Fibroblast of skin of right biceps (primary cell): ENCODE measurements around the gene MYH6.
A peak's percentile ranks its signal among the peaks of the same experiment; 100 is the strongest.
"Not testable (repeated sequence)": the region's sequence is repeated elsewhere in the genome, so short reads cannot be mapped to it uniquely, and the experiment has no call there.

Source experiments
- DNase-seq: peaks from one replicate; pipeline ENCODE4 v3.0.0-alpha.2; 2013

Gene MYH6

DNA sequence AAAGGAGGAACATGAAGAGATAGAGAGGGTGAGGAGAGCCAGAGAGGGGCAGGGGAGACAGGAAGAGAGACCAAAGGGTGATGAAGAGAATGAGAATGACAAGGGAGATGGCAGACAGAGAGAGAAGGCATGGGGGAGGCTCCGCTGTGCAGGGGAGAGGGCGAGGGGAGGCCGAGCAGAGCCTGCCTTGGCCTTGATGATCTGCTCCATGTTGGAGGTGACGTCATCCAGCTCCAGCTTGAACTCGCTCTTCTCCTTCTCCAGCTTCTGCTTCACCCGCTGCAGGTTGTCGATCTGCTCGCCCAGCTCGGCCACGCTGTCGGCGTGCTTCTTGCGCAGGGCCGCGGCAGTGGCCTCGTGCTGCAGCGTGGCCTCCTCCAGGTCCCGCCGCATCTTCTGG is 18.2 kb downstream of the MYH6 start:
- not testable (repeated sequence) for DNase-seq

DNA sequence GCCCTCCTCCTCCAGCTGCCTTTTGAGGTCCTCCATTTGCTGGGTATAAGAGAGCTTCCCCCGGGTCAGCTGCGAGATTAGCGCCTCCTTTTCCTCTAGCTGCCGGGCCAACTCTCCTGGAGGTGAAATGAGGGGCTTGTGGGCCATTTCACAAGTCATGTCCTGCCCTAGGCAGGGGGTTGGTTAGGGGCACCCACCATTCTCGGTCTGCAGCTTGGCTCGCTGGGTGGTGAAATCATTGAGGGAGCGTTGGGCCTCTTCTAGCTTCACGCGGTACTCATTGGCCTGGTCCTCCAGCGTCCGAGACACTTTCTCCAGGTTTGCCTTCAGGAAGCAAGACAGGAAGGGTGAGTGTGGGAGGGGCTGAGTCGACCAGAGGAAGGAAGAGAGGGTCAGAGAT is 18.7 kb downstream of the MYH6 start:
- DNase-seq, result no peak

DNA sequence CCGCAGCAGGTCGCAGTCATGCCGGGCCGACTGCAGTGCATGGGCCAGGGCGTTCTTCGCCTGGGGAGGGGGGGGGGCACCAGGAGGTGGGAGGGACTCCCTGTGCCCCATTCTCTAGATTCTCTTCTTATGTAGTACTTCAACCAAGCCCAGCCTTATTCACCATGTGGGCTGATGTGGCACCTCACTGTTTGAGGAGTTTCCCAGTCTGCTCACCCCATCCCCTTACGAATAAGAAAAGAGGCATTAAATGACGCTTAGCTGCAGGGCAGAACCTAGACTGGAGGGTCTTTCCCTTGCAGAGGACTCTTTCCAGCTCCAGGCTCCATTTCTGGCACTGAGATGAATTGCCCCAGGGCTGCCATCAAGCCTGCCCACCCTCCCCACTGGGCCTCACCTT is 19.1 kb downstream of the MYH6 start:
- no peak for DNase-seq

DNA sequence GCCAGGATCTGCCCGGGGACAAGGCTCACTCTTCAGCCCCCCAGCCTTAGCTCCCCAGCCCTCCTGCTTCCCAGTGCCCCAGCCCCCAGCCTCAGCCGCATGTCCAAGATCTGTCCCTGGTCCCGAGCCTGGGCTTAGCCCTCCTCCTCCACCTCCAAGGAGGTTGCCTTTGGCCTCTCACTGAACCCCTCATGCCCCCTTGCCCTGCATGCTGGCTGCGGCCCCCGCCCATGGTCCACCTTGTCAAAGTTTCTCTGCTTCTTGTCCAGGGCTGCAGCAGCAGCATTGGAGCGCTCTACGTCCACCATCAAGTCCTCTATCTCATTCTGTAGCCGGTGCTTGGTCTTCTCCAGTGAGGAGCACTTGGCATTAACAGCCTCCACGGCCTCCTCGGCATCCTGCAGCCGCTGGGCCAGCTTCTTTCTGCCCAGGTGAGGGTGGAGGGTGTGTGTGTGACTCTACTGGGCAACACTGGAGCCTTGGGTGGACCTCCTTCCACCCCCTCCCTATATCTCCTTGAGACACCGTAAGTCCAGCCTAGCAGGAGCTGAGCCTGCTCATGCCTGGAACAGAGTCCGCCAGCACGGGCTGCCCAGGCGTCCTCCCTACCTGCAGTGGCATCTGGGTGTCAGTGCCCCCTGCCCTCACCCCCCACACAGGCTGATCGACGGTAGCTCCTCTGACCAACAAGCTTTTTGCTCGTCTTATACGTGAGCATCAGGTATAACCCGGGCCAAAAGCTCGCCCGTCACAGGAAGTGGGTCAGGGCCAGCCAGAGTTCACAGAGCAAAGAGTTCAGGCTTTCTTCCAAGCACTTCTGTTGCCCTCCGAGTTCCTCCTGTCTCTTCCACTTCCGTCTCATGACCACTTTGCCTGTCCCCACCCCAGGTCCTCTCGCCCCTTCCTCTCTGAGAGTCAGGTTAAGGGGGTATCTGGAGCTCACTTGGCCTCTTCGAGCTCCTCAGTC is 19.9 kb downstream of the MYH6 start:
- DNase-seq, result no peak

DNA sequence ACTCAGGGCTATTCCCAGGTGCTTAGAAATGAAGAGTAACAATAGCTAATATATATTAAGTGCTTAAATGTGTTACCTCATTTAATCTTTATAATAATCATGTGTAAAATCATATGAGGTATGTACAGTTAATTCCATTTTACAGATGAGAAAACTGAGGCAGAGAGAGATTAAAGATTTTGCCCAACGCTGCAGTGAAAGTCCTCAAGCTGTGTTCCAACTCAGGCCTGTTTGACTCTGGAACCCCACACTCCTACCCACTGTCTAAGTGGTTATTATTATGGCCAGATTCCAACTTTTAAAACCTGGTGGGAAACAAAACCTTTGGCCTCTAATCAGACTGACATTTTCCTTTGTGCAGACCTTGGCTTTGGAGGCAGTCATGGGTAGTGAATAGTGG is 21.1 kb downstream of the MYH6 start:
- DNase-seq, result no peak

DNA sequence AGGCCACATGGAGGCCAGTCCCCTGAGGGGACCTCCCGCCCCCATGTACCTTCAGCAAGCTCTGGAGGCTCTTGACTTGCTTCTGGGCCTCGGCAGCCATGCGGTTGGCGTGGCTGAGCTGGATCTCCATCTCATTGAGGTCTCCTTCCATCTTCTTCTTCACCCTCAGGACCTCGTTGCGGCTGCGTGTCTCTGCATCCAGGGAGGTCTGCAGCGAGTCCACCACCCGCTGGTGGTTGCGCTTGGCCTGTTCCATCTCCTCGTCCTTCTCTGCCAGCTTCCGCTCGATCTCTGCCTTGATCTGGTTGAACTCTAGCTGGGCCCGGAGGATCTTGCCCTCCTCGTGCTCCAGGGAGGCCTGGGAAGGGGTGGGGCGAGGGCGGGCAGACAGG is 21.8 kb downstream of the MYH6 start:
- DNase-seq, result not testable (repeated sequence)

DNA sequence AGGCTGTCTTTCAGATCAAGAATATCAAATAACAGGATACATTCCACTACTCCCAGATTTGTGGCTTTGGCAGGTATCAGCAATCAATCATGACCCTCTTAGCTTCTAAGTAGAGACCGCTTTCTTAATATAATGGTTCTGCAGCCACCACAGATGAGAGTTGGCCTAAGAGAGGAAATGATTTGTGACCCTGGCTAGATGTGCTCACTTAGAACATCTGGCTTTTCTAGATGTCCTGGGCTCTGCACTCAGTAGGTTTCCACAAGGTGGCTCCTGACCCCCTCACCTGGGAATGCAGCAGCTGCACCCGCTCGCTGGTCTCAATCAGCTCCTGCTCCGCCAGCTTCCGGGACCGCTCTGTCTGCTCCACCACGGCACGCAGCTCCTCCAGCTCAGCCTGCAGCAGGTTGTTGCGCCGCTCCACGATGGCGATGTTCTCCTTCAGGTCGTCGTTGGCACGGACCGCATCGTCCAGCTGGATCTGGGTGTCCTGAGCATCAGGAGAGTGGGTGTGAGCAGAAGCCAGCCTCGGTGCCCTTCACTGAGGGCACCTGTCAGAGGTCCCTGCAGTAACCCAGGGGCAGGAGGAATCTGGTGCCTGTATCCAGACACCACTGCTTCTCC is 22.3 kb downstream of the MYH6 start:
- DNase-seq, result no peak

DNA sequence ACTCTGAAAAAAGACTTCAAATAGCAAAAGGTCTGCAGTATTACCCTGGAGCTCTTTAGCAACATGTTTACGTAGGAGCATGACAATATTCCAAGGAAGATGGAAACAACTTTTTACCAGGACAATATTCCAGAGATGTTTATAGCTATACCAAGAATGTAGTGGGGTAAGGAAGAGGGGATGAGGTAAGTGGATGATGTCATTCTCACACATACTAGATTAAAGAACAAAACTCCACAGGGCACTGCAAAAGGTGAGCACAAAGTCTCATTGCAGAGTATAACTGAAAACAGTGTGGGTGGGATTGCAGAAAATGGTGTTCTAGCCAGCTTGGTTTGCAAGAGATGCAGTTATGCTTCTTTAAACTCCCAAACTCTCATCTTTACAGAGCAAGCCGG is 22.8 kb downstream of the MYH6 start:
- no peak for DNase-seq

DNA sequence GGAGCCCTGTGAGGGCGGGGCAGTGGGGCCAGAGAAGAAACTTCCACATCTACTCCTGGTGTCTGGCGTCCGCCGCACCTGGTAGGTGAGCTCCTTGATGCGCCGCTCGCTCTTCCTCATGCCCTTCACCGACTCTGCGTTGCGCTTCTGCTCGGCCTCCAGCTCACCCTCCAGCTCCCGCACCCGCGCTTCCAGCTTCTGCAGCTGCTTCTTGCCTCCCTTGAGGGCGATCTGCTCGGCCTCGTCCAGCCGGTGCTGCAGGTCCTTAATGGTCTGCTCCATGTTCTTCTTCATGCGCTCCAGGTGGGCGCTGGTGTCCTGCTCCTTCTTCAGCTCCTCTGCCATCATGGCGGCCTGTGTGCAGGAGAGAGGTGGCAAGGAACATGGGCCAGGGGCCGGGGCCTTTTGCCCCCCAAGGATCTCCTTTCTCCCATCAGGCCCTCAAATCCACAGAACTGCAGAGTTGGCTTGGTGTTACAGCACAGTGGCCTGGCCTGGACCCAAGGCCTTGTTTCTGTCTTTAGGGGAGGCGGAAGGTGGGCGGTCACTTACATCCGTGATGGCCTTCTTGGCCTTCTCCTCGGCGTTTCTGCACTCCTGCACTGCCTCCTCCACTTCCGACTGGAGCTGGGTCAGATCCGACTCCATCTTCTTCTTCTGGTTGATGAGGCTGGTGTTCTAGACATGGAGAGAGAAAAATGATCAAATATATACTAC is 23.6 kb downstream of the MYH6 start:
- DNase-seq, result no peak

DNA sequence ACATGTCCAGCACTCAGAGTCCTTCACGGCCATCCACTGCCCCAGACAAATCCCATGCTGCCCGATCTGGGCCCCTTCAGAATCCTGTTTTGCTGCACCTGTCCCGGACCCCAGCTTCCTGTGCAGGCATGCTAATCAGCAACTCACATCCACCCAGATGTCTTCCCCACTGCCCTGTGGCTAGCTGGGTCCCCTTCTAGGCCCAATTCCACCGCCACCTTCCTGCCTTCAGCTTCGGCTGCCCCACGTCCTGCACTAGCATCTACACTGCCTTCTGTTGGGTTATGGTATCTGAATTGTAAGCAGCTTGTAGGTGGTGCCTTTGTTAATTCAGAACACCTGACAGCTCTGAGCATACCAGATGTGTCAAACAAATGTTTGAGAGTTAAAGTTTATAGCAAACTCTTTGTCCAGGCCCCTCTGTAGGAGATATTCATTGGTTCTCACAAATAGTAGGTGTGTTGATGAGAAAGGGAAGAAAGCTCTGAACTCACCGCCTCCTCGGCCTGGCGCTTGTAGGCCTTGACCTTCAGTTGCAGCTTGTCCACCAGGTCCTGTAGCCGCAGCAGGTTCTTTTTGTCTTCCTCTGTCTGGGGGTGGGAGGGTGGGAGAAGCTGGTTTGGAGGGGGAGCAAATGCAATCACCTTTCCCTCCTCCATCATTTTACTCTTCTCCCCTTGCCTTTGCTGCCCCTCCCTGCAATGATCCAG is 25.2 kb downstream of the MYH6 start:
- no peak for DNase-seq

DNA sequence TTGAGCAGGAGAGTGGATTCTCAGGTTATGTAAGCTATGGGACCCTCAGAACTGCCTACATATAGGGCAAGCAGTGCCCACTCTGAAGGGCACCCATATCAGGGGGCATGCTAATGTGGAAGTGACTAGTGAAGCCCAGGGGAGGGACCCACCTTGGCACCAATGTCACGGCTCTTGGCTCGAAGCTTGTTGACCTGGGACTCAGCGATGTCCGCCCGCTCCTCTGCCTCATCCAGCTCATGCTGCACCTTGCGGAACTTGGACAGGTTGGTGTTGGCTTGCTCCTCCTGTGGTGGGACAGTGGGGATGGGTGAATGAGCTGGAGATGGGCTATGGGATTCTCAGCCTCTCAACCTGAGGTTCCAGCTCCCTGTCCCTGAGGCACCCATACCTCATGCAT is 25.8 kb downstream of the MYH6 start:
- DNase-seq, result no peak

DNA sequence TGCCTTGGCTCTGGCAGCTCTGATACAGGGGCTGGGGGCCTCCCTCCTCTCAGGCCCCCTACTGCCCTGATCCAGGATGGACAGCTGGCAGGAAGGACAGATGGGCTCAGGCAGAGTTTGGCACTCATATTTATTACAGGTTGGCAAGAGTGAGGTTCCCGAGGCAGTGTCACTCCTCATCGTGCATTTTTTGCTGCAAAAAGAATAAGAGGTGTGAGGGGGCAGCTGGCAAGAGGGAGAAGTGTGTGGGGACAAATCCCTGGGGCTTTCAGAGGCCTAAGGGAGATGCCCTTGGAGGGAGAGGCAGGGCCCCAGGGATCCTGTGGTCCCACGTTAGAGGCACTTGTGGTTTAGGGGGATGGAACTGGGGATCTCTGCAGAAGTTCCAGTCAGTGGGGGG is 26.2 kb downstream of the MYH6 start:
- no peak for DNase-seq

DNA sequence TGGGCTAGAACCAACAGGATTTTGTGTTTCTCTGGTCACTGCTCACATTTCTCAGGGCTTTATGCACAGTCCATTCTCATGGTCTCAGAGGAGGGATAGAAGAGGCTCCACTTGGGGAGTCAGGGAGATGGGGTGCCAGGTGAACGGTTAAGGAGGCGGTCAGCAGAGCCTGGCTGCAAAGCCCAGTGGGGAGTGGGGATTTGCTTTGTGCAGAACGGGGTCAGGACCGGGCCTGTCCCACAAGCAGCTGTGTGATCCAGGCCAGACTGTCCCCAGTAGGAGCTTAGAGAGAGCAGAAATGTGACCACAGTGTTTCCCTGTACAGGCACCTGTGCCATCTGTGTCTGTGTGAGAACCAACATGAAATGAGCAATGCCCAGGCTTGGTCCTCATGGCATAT is 27.1 kb downstream of the MYH6 start:
- no peak for DNase-seq

DNA sequence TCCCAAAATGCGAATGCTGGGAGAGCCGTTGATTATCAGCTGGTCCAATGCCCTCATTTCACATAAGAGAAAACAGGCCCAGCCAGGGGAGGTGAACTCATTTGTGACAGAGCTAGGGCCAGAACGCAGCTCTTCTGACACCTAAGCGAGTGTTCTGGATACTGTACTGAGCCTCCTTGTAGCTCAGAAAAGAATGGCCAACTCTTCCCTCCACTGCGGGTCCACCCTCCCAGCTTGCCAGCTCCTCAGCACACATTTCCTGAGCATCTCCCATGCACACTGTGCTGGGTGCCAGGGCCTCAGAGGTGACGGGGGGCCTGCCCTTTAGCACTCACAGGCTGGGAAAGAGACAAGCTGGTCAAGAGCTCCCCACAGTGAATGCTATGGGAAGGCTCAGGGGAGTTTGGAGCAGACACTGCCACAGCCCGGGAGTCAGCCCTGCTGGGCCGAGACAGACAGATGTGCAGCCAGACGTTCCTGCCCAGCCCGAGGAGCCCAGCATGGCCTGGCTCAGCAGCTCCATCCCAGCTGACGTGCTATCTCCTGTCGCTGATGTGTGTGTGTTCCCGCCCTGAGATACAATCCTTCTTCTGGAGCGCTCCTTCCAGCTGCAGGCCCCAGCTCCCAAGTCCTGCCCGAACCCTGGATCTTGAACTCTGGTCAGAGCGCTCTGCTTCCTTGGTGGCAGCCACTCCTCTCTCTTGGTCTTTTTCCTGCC is 27.7 kb downstream of the MYH6 start:
- no peak for DNase-seq

DNA sequence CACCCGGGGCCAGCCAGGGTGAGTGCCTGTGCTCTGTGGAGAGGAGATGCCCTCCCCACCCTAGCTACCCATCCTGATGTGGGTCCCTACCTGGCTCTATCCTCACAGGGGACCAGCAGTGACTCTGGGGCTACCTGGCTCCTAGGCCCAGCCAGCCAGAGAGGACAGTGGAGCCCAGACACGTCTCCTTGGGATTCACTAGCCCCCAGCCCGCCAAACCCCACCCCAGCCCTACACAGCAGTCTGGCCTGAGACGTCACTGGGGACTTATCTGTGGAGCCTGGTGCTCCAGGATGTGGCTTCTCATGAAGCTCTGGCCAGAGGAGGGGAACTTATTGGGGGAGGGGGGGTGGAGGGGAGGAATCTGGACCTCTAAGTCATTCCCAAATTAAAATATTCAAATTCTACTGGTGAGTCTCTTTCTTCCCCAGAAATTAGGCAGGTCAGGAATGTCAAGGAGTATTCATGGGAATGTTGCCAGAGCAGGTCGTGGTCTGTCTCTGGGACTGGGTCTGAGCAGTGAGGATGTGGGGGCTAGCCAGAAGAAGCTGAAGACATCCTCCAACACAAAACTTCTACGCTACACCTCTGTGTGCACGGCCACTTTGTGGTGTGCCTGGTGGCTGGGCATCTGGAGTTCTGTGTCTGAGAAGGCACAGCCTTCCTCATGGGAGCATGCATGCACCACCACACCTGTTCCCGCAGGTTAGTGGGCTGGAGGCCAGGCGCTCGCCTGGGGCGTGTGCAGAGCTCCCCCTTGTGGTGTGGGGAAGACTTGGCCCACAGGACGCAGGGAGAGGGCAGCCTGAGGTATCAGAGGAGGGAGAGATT is 28.5 kb downstream of the MYH6 start:
- peak; percentile 30 for DNase-seq

DNA sequence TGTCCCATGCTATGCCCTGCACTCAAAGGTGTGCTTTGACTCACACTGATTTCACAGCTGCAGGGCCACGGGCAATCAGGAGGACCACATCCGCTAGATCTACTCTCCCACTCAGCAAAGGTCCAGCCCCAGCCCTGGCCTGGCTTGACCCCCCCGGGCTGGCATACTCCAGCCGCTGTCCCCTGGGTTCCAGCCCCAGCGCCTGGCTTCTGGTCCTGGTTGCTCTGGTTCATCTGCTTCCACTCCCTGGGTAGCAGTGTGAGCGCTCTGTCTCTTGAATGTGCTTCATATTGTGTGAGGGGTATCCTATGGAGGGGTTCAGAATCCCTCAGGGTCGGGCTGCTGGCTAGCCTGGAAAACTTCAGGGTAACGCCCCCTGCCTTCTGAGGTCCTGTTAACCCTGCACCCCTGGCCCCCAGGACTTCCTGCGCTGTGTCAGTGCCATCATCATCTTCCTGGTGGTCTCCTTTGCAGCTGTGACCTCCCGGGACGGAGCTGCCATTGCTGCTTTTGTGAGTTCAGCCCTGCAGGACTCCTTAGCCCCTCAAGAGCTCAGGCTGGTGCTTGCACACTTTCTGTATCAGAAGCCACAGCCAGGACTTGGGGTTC is 29.4 kb downstream of the MYH6 start:
- DNase-seq, result no peak

DNA sequence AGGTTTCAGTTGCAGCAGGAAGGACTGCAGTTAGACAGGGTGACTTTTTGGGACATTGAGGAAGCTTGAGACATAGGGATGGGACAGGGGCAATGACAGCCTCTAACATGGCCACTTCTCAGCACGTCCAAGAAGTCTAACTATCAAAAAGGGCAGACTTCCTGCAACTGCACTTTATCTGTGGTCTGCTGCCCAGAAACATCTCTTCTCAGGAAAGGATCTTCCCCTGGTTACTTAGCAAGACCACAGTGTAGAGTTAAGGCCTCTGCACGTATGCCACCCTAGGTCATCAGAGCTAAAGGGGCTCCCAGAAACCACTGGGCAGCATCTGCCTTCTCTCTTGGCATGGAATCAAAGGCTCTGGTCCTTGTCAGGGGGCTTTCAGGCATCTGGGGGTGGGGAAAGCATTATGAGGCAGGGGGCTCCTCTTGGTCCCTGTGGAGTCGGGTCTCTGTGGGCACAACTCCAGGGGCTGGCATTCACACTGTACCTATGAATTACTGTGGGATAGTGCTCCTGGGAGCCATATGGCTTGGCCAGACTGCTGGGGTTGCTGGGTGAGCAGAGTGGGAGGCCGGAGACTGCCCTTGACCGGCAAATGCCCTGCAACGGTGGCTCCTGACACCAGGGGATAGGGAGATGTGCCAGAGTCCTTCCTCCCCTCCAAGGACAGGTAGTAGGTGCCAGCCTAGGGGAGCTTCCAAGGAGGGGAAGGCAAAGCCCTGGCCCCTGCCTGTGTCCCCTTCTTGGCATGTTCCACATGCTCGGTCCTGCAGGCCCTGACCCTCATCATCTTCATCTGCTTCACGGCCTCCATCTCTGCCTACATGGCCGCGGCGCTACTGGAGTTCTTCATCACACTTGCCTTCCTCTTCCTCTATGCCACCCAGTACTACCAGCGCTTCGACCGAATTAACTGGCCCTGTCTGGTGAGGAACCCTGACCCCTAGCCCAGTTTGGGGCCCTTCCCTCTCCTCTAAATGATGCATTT is 30.2 kb downstream of the MYH6 start:
- no peak for DNase-seq

DNA sequence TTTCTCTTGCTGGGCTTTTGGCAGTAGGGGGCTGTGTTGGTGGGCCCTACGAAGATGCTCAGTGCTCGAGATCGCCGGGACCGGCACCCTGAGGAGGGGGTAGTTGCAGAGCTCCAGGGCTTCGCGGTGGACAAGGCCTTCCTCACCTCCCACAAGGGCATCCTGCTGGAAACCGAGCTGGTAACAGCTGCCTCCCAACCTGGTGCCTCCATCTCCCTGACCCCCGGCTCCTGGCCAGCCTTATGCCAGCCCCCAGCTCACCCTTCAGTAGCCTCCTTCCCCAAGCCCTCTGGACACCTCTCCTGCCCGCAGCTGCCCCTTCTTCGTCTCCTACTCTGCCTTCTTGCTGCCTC is 30.9 kb downstream of the MYH6 start:
- no peak for DNase-seq

DNA sequence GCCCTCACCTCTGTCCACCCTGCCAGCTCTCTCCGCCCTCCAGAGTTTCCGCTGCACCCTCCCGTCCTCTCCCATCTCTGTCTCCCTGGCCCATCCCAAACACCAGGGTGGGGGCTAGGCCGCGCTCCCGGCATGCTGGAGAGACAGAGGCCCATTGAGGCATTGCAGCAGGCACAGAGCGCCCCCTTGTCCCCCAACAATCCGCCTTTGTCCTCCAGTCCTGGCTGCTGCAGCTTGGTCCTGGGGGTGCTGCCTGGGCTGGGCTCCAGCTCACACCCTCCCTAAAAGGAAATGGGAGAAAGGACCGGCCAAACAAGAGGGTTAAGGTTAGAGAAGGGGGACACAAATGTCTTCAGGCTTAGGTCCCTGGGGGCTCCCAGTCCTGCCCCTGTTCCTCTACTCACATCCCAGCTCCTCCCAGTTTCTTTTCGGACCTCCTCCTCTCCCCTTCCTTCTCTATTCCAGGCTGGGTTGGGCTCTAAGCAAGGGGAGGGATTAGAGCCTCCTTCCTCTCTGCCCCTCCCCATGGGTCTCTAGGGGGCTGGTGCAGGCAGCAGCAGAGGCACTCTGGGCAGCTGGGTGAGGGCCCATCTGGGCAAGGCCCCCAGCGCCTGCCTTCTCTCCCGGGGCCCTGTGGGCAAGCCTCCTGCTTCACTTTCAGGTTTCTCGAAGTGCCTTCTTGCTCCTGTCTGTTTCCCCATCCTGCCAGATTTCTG is 31.4 kb downstream of the MYH6 start, which contains the start of gene CMTM5:
Gene CMTM5, plus strand, starts transcription at position 565 of the 716 bp plus-strand sequence. CDS start 206 bp downstream, outside the sequence.
- no peak for DNase-seq
